RWPE2 (cell line): Measurements from ENCODE around the gene SMAD3.

Source experiments
- ATAC-seq: fragments of 200-7000 bp; cut with Tn5 transposase; 3 replicates; pipeline ENCODE4 v1.9.1; 2021; ENCODE audit warnings: low read depth
- DNase-seq: peaks from one replicate; pipeline ENCODE4 v3.0.0-alpha.2; 2020; ENCODE audit warnings: low spot score
- H3K27ac ChIP-seq: fragments of 450-650 bp; 2 replicates; pipeline ENCODE4 v1.5.1; 2017; ENCODE audit warnings: mild to moderate bottlenecking; ENCODE audit not compliant: poor library complexity, severe bottlenecking
- H3K27me3 ChIP-seq: fragments of 250-450 bp; sonication (Bioruptor Pico); 2 replicates; pipeline ENCODE4 v1.5.1; 2021; ENCODE audit warnings: mild to moderate bottlenecking, moderate library complexity; ENCODE audit not compliant: insufficient read depth, poor library complexity, severe bottlenecking
- H3K36me3 ChIP-seq: fragments of 250-450 bp; sonication (Bioruptor Pico); 2 replicates; pipeline ENCODE4 v1.5.1; 2020; ENCODE audit warnings: low read depth, mild to moderate bottlenecking, moderate library complexity
- H3K4me1 ChIP-seq: fragments of 250-450 bp; sonication (Bioruptor Pico); 2 replicates; pipeline ENCODE4 v1.5.1; 2021; ENCODE audit warnings: mild to moderate bottlenecking, moderate library complexity; ENCODE audit not compliant: insufficient read depth, poor library complexity, severe bottlenecking
- H3K4me3 ChIP-seq: fragments of 250-450 bp; sonication (Bioruptor Pico); 2 replicates; pipeline ENCODE4 v1.5.1; 2021; ENCODE audit warnings: mild to moderate bottlenecking, moderate library complexity; ENCODE audit not compliant: severe bottlenecking
- H3K9me3 ChIP-seq: fragments of 250-450 bp; sonication (Bioruptor Pico); 2 replicates; pipeline ENCODE4 v1.5.1; 2021; ENCODE audit warnings: mild to moderate bottlenecking, moderate library complexity; ENCODE audit not compliant: severe bottlenecking
- TF ChIP-seq, protein P1 (sequence below): fragments of 450-650 bp; IDR thresholded peaks from one replicate; pipeline ENCODE4 v1.5.1; 2017; ENCODE audit warnings: mild to moderate bottlenecking, moderate library complexity; ENCODE audit not compliant: poor library complexity, severe bottlenecking

SMAD3 gene

DNA sequence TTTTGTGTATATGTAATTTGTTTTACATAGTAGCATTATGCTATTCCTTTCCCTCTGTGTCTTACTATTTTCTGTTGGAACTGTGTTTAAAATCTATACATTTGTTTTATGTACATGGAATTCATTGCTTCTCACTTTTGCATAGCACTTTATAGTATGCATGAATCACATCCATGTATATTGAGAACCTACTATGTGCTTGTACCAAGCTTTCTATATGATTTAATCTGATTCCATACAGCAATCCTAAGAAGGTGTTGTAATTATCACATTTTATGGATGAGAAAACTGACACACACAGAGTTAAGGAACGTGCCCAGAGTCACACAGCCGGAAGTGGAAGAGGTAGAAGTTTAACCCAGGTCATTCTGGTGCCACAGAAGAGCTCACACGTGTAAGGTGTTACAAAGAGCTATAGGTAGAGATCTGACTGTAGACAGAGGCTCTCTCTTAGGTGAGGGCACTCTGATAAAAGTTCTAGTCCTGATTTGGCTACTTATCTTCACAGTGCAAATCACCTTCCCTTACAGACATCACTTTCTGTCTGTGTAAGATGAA lies 3.5 kb upstream of the SMAD3 start:
- DNase-seq (no peak), ATAC-seq (no peak)
- Histone ChIP-seq H3K36me3 (no peaks in the 10 kb centered on the region), H3K27ac (no peak overlapping the region), H3K27me3 (no peaks in the 10 kb centered on the region), H3K9me3 (no peaks in the 10 kb centered on the region), H3K4me3 (no peak overlapping the region), H3K4me1 (no peaks in the 10 kb centered on the region)
- TF ChIP-seq, protein P1, sequence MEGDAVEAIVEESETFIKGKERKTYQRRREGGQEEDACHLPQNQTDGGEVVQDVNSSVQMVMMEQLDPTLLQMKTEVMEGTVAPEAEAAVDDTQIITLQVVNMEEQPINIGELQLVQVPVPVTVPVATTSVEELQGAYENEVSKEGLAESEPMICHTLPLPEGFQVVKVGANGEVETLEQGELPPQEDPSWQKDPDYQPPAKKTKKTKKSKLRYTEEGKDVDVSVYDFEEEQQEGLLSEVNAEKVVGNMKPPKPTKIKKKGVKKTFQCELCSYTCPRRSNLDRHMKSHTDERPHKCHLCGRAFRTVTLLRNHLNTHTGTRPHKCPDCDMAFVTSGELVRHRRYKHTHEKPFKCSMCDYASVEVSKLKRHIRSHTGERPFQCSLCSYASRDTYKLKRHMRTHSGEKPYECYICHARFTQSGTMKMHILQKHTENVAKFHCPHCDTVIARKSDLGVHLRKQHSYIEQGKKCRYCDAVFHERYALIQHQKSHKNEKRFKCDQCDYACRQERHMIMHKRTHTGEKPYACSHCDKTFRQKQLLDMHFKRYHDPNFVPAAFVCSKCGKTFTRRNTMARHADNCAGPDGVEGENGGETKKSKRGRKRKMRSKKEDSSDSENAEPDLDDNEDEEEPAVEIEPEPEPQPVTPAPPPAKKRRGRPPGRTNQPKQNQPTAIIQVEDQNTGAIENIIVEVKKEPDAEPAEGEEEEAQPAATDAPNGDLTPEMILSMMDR: no peak

DNA sequence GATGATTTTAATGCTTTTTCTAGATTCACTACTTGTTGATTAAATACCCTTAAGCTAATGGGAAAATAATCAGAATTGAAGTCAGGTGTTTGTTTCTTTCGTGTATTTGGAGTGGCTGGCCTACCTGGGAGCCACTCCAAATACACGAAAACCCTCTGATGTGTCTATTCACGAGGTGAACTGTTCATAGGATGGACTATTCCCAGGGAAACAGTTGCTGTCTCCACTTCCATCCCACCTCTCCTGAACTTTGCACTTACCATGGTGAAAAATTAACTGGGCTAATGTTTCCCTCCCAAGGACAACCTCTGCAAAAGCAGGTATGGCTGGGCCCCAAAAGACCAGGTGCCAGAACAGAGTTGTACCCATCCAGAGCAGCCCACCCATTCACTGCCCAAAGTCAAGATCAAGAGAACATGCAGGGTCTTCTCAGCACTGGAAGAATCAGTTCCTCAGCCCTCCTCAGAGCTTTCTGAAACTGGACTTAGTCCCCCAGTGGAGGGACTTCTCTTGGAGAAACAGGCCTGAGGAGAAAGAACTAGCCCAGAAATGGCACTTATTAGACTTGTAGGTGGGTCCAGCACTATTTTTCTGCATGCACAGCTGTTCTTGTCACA lies 2.9 kb upstream of the SMAD3 start:
- TF ChIP-seq, protein P1: no peak
- Histone ChIP-seq H3K36me3 (no peaks in the 10 kb centered on the region), H3K27me3 (no peaks in the 10 kb centered on the region), H3K9me3 (no peaks in the 10 kb centered on the region), H3K27ac (no peak overlapping the region), H3K4me3 (no peak overlapping the region), H3K4me1 (no peaks in the 10 kb centered on the region)
- ATAC-seq (no peak), DNase-seq (no peak)

DNA sequence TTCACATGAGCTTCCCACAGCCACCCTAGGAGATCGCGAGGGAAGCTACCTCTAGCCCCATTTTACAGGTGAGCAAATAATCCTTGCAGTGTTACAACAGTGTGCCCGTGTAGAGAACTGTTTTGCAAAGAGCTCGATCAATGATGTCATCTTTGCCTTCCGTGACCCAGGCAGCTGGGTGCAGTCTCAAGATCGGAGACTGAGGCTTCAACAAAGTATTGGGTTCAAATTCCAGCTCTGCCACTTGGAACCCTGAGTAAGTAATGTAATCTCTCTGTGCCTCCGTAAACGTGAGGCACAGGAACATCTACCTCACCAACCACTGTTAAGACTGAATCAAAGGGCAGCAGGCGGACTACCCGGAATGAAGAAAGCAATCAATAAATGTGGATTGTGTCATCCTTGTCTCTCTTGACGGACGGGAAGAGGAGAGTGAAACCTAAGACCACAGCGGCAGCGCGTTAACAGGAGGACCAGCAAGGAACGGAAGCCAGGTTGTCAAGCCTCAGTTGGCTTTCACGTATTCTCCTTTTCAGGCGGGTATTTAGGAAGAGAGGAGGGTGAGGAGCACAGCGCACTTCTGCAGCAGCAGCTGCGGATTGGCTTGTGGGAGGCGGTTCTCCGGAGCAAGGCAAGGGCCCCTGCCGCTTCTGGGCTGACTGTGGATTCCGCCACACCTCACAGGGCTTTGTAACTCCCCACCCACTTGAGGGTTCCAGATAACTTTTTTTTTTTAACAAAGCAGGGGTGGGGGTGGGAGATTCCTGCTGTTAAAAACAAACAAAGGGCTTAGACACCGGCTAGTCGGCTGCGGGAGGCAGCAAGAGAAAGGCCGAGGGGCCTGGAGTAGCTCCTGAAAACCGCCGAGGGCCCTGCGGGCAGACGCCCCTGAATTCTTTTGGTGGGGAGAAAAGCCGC lies 1.5 kb upstream of the SMAD3 start:
- Histone ChIP-seq H3K4me1 (peaks cover 11% of the 10 kb centered on the region), H3K36me3 (no peaks in the 10 kb centered on the region), H3K9me3 (no peaks in the 10 kb centered on the region), H3K27ac (no peak overlapping the region), H3K27me3 (no peaks in the 10 kb centered on the region), H3K4me3 (no peak overlapping the region)
- DNase-seq (no peak), ATAC-seq (no peak)
- TF ChIP-seq, protein P1: no peak

DNA sequence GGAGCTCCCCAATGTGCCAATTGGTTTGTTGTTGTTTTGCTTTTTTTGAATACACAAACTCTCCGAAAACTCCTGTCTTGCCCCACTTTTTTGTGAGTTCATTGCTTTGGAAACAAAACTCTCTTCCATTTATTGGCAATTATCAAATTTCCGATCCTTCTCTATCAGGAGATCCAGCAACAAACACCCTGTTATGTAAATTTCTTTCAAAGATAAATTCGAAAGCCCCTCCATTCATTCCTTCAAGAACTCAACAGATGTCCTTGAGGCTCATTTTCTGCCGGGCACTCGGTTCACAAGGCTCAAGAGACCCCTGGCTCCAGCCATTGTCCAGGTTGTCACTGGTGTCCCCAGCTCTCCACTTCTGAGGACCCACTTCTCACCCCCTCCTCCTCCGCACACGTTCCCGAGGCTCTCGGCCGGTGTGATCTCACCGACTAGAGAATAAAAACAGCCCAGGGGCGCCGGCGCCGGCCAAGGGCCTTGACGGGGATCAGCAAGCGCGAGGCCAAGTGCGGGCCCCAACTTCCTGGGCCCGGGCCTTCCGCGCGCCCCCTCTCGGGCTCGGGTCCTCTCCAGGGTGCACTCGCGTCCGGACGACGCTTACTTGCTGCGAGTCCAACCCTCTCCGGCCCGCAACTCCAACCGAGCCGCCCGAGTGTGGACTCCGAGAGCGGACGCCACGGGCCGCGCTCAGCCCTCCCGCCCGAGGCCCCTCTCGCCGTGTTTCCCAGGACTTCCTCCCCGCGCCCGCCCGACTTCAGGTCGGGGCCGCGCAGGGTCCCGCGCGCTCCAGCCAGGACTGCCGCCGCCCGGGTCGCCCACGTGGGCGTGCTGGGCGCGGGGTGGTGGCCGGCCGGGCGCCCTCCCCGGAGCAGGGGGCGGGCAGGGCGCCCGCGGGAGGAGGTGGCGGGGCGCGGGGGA lies 533 bp upstream of the SMAD3 start:
- Histone ChIP-seq H3K4me1 (peaks cover 20% of the 10 kb centered on the region), H3K27ac (peak overlapping the region; percentile 75)

More for the DNA sequence above, 533 bp upstream of the SMAD3 start:
- Histone ChIP-seq H3K27me3 (no peaks in the 10 kb centered on the region), H3K4me3 (peak overlapping the region; percentile 67), H3K36me3 (peaks cover 1% of the 10 kb centered on the region; the same call in 1 of the 2 replicates), H3K9me3 (no peaks in the 10 kb centered on the region)
- TF ChIP-seq, protein P1: peak; percentile 42
- DNase-seq: peak; percentile 82
- ATAC-seq: peak; percentile 10
